Activated CD4-positive, alpha-beta T cell treated with anti-CD3 and anti-CD28 coated beads for 48 hours (primary cell): Measurements from ENCODE around the gene SPOCK2.
A peak's percentile ranks its signal among the peaks of the same experiment; 100 is the strongest.
"Not testable (repeated sequence)": the region's sequence is repeated elsewhere in the genome, so short reads cannot be mapped to it uniquely, and the experiment has no call there.

Source experiments
- DNase-seq: peaks from one replicate; pipeline ENCODE4 v3.0.0-alpha.2; 2020

SPOCK2 gene

DNA sequence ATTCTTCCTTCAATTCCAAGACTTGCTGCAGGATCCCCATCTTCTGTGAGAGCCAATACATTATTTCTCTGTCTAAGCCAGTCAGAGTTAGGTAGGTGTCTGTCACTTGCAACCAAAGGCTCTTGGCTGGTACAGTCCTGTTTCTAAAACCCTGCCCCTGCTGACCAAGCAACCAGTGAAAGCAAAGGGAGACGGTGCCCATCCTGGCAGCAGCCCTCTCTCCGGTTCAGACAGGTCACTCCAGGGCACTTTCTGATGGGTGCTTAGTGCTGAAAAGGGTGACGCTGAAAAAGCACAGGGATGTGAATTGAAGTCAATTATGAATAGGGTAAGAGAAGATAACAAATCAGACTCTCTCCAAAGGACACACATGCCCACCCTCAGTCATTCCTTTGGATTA lies 37.5 kb downstream of the SPOCK2 start:
- no peak for DNase-seq

GRCh38 chr10:72049969-72050781 lies 38.2 kb downstream of the SPOCK2 start:
- no peak for DNase-seq

DNA sequence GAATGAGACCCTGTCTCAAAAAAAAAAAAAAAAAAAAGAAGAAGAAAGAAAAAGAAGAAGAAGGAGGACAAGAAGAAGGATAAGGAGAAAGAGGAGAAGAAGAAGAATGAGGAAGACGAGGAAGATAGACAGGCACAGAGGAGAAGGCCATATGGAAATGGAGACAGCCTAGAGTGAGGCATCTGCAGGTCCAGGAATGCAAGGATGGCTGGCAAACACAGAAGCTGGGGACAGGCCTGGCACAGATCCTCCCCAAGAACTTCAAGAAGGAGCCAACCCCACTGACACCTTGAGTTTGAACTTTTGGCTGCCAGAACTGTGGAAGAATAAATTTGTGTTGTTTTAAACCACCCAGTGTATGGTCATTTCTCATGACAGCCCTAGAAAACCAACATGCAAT lies 38.9 kb downstream of the SPOCK2 start:
- DNase-seq, result no peak

DNA sequence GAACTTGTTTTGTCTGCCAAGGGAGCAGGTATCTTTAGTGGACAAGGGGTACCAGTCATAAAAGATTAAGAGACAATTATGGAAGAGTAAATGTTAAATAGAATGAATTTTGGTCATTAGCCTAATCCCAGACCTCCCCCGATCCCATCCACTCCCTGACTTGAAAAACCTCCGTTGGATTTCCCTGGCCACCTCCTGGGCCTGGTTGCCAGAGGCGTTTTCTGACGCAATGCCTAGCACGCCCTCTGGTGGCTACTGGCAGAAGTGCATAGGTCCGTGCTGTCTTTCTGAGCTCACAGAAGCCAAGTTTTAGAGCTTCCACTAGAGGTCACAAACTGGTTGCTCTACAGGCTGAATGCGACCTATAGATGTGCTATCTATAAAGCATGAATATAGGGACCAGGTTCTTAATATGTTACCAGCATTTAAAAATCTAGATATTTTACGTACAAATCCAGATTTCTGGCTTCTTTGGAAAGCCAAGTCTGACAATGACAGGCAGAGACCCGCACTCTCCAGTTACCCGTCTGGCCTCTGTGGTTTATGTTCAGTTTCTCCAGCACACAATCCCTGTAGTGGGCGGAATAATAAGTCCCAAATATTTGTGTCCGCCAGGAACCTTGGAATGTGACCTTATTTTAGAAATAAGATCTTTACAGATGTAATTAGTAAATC lies 39.8 kb downstream of the SPOCK2 start:
- peak; percentile 94 for DNase-seq

- no peak for DNase-seq
Measured at GRCh38 chr10:72045586-72045985, 42.8 kb downstream of the SPOCK2 start.

DNA sequence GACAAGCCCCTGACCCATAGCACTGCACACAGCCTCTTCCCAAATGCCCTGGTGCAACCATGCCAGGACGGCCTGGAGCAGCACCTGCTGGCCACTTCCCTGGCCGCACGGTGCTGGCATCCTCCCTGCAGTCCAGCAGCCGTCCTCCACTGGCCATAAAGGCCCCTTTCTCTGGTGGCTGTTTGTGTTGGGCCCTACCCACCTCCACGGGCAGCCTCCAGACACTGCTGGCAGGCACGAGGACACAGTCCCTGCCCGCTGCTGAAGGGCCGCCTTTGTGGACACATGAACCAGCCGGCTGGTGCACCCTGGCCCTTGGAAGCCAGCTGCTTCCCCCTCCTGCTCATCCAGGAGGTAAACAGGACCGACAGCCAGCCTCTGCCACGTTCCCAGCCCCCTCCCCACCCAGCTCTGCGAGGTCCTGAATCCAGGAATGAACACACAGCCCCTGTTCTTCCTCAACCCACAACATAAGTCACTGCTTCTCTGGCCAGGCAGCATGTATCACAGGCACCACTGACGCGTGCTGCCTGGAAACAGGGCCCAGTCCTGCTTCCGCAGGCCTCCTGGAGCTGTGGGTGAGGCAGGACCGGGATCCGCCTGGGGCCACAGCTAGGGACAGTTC lies 43.8 kb downstream of the SPOCK2 start:
- no peak for DNase-seq

GRCh38 chr10:72043016-72043834 lies 45.1 kb downstream of the SPOCK2 start:
- no peak for DNase-seq

- no peak for DNase-seq
Measured at GRCh38 chr10:72041491-72041890, 46.9 kb downstream of the SPOCK2 start.

DNA sequence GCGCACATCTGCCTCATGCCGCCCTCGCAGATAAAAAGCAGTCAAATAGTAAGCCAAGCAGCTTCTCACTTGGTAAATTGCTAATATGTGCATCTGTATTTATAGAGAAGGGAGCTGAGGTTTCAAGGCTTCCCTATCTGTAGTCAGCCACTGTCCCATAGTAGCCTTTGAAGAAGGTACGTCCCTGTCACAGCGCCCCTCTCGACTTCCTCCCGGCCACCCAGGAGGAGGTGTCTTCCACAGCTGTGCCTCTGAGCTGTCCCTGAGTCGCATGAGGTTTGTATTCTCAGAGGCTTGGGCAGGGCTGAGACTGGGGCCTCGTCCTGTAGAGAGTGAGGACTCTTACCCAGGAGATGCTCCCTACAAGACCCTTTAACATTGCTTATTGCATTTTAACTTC lies 49.0 kb downstream of the SPOCK2 start:
- no peak for DNase-seq

GRCh38 chr10:72038458-72039001 lies 49.8 kb downstream of the SPOCK2 start:
- DNase-seq, result no peak

DNA sequence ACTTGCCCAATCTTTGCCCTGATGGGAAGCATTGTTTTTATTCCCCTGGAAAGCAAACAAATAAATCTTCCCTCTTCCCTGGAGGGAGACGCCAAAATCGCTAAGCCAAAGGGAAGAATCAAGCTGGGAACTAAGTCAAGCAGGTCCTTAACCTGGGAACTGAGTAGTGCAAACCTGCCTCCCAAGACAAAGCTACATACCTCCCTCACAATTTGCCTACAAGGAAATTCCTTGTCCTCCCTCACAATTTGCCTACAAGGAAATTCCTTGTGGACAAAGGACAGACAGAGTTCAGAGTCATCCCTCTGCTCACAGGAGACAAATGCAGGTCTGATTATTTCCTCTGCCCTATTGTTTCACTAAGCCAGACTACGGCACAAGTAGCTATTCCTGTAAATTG lies 50.5 kb downstream of the SPOCK2 start:
- DNase-seq, result no peak

DNA sequence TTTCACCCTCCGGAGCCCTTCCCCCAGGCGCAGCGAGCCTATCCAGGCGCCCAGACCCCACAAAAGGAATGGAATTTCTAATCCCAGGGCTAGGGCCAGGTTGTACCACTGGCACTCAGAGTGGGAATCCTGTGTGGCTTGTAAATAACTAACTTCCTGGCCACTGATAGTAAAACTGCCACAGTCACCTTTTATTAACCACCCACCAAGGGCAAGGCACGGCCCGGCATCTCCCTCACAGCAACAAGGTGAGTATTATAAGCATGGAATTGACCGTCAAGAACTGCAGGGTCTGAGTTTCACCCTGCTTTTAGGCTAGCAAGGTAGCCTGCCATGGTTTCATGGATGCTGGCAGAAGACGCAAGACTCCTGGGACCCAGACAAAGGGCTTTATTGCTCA lies 51.1 kb downstream of the SPOCK2 start:
- DNase-seq, result no peak

- no peak for DNase-seq
Measured at GRCh38 chr10:72035252-72035887, 53.0 kb downstream of the SPOCK2 start.

DNA sequence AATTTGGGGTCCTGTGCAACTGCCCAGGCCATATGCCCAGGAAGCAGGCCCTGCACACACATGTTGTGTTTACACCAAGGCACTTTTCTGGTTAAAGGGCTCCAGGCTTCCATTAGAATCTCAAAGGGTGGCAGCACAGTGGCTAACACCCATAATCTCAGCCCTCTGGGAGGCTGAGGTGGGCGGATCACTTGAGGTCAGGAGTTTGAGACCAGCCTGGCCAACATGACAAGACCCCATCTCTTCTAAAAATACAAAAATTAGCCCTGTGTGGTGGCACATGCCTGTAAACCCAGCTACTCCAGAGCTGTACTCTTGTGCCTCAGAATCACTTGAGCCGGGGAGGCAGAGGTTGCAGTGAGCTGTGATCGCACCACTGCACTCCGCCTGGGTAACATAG lies 53.6 kb downstream of the SPOCK2 start:
- no peak for DNase-seq

DNA sequence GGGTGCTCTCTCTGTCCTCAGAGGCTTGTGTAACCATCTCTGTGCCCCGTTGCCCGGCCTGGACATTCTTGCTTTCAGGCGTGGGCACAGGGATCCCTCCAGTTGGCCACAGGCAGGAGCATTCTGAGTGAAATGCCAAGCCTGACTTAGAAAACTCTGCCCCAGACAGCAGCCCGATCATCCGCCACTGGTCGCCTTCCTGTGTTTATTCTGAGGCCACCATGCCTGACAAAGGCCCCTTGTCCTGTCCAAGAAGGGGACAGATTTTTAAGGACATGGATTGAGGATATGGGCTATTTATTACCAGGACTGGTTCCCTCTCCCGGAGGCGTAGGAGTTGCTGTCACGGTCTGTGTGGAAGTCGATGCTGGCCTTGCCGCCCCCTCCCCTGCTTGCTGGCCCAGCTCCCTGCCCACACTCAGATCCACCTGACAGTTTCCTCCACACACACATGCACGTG lies 54.3 kb downstream of the SPOCK2 start:
- no peak for DNase-seq

GRCh38 chr10:72032409-72033162 lies 55.8 kb downstream of the SPOCK2 start:
- DNase-seq, result not testable (repeated sequence)

- no peak for DNase-seq
Measured at GRCh38 chr10:72031706-72032105, 56.6 kb downstream of the SPOCK2 start.

DNA sequence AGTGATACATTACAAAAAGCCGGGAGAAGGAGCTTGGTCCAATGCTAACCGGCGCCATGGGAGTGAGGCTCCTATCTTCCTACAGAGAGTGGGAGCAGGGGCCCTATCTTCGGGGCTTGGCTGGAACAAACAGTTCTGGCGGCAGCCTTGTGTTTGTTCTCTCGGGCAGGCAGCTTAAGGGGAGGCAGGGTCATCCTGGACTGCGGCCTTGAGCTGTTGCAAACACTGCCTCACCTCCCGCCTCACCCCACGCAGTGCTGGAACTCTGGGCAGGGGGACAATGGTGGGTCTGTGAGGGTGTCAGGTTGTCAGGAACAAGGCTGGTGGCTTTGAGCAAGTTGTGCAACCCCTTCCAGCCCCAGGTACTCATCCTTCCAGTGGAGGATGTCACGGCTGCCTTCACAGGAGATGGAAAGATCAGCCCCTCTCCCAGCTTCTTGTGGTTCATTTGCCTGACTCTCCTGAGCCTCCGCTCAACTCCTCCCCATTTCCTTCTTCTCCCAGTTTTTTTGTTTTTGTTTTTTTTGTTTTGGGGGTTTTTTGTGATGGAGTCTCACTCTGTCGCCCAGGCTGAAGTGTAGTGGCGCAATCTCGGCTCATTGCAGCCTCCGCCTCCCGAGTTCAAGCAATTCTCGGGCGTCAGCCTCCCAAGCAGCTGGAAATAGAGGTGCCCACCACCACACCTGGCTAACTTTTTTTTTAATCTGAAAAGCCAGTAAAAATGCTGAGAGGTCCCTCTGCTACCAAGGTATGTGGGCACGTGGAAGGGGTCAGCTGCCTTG lies 57.4 kb downstream of the SPOCK2 start:
- DNase-seq, result no peak

- DNase-seq, result no peak
Measured at GRCh38 chr10:72029414-72029813, 58.9 kb downstream of the SPOCK2 start.

DNA sequence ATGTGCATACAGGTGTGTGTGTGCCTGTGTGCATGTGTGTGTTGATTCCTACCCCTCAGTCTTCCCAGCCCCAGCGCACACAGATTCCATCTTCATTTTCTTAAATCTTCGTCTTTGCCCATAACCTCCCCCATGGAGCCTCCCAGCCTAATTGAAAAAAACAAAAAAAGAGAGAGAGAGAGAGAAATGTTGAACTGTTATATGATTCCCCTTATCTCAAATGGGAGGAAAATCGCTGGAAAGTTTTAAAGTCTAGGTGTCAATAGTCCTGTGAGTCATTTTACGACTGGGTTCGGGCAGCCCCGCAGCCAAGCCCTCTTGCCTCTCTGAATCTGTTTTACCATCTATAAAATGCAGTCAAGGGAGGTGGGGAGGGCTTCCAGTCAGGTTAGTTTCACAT lies 60.9 kb downstream of the SPOCK2 start:
- no peak for DNase-seq
